Measurements from ENCODE around the gene KIAA1958. TPM values are rescaled to one million over a fixed set of nuclear protein-coding genes. Genes with fewer than 3 reads are reported as not detected.
A peak's percentile ranks its signal among the peaks of the same experiment; 100 is the strongest.

The KIAA1958 gene, protein sequence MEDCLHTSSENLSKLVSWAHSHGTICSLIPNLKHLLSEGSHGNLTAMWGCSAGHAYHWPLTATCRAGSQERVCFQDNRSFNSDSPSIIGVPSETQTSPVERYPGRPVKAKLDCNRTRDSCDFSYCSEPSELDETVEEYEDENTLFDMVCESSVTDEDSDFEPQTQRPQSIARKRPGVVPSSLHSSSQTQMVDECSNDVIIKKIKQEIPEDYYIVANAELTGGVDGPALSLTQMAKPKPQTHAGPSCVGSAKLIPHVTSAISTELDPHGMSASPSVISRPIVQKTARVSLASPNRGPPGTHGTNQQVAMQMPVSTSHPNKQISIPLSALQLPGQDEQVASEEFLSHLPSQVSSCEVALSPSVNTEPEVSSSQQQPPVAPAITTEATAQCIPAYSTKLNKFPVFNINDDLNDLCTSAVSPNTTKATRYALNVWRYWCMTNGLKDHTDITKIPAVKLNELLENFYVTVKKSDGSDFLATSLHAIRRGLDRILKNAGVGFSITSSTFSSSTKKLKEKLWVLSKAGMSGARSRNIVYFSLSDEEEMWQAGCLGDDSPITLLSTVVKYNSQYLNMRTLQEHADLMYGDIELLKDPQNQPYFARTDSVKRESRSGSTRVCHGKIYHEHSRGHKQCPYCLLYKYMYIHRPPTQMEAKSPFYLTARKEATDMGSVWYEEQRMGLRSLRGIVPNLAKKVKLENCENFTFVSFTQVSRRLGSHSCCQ
- 1.7 TPM in 2 replicates for total RNA-seq (2014; rRNA removed; shearing (Covaris generic))

DNA sequence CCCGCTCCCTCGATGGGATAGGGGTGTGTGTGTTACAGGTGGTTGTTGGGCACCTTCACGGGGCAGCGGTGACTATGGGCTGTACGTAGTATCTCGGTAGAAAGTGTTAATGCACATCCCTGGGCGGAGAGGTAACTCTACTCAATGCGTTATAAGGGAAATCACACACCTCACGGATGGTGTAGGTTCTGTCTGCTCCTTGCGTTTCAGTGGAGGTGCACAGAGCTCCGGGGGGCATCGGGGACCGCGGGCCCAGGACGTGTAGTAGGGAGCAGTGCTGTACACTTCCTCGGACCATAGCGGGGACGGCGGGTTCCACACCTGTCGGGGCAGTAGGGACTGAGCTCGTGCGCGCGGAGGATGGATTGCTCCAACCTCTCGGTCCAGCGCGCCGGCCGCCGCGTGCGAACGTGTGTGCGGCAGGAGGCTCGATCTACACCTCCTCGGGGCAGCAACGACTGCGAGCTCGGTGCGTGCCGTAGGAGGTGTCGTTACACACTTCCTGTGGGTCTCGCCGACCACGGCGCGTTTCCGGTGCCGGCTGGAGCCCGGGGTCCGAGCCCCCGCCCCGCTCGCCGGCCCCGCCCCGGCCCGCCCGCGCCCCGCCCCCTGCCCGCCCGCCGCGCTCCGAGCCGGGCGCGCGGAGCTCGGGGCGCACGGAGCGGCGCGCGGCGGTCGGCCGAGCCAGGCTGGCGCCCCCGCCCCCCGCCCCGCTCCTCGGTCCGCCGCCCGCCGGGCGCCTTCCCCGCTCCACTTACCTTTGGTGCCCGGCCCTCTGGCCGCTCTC, at the start of gene KIAA1958:
Gene KIAA1958 (plus strand): TSS at position 607 of the 787 bp plus-strand sequence. CDS start 87,254 bp downstream, outside the sequence.
- peak; percentile 78 for DNase-seq (ENCODE audit: low read depth)

DNA sequence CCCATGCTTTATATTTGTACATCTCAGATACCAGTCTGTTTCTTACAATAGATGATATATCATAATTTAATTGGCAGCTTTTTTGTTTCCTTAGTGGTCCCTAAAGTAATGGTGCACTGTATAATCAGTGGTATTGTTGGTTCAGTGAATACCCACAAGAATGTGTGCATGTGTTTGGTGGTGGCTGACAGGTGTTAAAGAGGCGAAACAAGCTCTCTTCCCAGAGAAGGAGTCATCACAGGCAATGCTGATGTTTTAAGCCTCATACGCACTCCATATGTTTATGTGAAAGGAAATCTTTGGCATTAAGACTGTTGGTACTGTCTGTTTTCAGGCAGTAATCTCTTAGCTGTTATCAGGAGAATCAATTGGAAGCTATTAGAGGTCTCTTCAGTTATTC, 49.2 kb upstream of the KIAA1958 start:
- no peak for DNase-seq (ENCODE audit: low read depth)

DNA sequence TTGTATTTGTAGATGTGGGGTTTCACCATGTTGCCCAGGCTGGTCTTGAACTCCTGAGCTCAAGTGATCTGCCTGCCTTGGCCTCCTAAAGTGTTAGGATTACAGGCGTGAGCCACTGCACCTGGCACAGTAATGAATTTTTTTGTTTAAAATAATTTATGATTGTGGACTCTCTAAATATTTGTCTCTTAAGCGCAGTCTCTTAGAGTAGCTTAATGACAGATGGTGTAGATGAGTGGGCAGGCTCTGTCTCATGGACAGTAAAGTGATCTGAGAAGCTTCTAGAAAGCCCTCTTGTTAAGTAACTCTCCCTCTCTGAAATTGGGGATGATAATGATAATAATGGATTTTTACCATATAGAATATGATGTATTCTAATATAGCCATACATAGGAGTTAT, 47.5 kb upstream of the KIAA1958 start:
- DNase-seq (ENCODE audit: low read depth): no peak

GRCh38 chr9:112439825-112440224, 46.8 kb upstream of the KIAA1958 start:
- DNase-seq (ENCODE audit: low read depth): no peak

- peak; percentile 1 for DNase-seq (ENCODE audit: low read depth)
Measured at GRCh38 chr9:112443200-112443599, 43.4 kb upstream of the KIAA1958 start.

DNA sequence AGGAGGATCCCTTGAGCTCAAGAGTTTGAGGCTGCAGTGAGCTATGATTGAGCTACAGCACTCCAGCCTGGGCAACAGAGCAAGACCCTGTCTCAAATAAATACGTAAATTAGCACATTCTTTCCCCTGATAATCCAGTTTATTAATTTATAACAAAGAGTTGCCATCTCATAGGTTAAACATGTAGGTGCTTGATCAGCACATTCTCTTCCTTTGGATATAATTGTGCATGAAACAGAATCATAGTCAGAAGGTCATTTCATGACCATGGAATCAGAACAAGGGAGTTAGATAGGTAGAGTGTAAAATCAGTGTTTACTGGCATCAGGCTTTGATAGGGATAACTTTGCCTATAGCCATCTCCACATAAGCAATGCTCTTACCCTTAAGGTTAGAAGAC, 43.0 kb upstream of the KIAA1958 start:
- no peak for DNase-seq (ENCODE audit: low read depth)

DNA sequence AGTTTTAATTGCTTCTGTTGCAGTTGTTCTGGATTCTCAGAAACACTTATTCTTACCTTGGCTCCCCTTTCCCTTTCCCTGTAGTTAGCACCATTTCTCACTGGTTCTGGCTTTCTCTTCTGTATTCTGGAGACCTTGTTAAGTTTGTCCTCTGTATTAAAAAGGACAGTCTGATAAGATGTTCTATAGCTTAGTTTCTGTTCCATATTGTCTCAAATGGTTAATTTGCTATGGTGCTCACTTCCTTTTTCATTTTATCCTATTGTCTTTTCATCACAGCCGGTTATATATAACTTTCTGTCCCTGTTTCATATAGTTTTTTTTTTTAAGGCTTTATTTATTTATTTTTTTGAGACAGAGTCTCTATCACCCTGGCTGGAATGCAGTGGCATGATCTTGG, 41.4 kb upstream of the KIAA1958 start:
- DNase-seq (ENCODE audit: low read depth): no peak

DNA sequence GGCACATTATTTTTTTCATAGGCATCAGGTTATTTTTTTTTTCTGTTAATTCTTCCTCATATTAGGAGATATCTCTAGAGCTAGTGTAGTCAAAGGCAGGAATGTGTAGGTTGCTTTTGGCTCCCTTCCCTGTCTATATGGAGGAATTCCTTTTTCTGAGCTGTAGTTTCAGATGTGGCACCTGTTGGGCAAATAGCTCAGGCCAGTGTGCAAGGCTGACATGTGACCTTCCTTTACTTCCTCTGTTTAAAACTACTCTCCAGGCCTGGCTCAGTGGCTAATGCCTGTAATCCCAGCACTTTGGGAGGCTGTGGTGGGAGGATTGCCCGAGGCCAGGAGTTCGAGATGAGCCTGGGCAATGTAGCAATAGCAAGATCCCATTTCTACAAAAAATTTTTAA, 40.5 kb upstream of the KIAA1958 start:
- no peak for DNase-seq (ENCODE audit: low read depth)

DNA sequence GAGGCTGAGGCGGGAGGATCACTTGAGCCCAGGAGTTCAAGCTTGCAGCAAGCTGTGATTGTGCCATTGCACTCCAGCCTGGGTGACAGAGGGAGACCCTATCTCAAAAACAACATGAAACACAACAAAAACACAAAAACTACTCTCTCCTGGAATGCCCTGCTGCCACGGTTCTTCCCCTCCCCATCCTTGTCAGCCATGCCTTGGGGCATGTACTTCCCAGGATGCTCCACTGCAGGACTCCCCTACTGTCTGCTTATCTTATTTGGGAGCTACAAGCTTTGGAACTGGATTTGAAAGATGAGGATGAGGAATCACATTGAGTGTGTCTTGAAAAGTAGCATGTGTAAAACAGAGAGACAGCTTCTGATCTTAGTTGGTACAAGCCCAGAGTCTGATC, 40.1 kb upstream of the KIAA1958 start:
- DNase-seq (ENCODE audit: low read depth): no peak

DNA sequence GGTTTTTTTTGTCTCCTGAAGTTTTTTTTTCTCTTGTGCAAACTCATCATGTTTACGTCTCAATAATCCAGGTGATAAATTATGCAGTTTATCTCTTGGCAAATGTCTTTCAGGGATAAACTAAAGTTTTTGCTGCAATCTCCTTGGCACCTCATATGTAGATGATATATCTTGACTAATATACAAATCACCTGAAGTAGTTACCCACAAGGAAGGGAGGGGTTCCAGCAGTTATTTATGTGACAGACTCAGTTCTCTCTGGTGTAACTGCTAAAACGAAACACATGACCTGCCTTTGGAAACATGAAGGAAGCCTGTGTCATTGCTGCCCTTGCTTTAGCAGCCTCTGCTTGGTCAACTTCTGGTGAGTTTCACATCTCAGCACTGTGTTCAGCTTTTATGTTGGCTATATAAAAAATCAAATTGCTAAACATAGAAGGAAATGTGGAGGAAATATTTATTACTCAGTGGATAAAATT, 39.3 kb upstream of the KIAA1958 start:
- DNase-seq (ENCODE audit: low read depth): no peak

- DNase-seq (ENCODE audit: low read depth): no peak
Measured at GRCh38 chr9:112462855-112463254, 23.8 kb upstream of the KIAA1958 start.

DNA sequence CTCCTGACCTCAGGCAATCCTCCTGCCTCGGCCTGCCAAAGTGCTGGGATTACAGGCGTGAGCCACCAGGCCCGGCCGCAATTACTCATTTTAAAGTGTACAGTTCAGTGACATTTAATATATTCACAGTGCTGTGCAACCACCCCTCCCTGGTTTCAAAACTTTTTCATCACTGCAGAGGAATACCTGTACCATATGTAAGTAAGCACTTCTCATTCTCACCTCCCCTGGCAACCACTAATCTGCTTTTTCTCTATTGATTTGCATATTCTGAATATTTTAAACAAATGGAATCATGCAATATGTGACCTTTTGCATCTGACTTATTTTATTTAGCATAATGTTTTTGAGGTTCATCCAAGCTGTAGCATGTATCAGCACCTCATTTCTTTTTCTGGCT, 21.3 kb upstream of the KIAA1958 start:
- DNase-seq (ENCODE audit: low read depth): no peak

GRCh38 chr9:112472996-112473395, 13.6 kb upstream of the KIAA1958 start:
- DNase-seq (ENCODE audit: low read depth): no peak

DNA sequence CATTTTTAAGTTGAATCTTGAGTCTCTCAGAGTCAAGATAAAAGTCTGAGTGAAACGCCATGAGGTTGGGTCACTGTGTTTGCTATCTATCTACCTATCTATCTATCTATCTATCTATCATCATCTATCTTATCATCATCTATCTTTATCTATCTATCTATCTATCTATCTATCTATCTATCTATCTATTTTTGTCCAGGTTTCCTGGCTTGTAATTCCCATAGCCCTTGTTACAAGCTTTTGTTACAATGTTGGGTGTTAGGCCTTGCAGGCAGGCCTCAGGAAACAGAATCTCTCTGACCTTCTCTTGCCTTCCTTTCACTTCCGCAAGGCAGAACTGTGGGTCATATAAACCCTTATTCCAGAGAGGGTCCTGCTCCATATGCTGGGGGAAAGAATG, 12.6 kb upstream of the KIAA1958 start:
- DNase-seq (ENCODE audit: low read depth): no peak

DNA sequence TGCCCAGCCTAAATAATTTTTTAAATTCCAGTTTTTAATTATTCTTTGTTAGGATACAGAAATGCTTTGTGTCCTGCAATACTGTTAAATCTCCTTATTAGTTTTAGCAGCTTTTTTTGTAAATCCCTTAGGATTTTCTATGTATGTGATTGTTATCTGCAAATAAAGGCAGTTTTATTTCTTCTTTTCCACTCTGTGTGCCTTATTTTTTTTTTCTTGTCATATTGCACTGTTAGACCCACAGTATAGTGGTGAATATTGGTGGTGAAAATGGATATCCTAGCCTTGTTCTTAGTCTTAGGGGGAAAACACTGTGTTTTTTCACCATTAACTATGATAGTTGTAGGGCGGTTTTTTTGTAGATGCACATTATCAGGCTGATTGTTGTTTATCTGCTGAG, 11.3 kb upstream of the KIAA1958 start:
- no peak for DNase-seq (ENCODE audit: low read depth)

- DNase-seq (ENCODE audit: low read depth): no peak
Measured at GRCh38 chr9:112477330-112477729, 9.3 kb upstream of the KIAA1958 start.

DNA sequence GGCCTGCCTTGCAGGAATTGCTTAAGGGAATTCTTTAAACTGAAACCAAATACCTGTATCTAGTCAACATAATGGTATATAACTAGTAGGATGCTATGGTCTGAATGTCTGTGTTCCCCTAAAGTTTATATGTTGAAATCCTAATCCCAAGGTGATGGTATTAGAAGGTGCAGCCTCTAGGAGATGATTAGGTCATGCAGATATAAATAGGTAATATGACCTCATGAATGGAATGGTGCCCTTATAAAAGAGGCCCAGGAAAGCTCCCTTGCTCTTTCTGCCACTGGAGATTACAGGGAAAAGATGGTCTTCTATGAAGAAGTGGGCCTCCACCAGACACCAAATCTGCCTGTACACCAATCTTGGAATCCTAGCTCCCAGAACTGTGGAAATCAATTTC, 7.4 kb upstream of the KIAA1958 start:
- DNase-seq (ENCODE audit: low read depth): no peak

DNA sequence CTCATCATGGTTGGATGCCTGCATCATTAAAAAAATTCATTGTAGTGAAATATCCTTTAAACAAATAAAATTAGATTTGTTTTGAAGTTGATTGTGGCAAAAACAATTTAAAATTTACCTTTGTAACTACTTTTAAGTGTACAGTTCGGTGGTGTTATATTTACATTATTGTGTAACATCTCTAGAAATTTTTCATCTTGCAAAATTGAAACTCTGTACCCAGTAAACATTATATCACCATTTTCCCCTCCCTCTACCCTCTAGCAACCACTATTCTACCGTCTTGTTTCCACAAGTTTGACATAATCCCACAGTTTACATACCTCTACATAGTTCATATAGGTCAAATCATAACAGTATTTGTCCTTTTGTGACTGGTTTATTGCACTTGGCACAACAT, 2.0 kb upstream of the KIAA1958 start:
- no peak for DNase-seq (ENCODE audit: low read depth)

- no peak for DNase-seq (ENCODE audit: low read depth)
Measured at GRCh38 chr9:112485574-112485973, 1.1 kb upstream of the KIAA1958 start.

- DNase-seq (ENCODE audit: low read depth): peak; percentile 42
Measured at GRCh38 chr9:112487008-112487798, 576 bp downstream of the KIAA1958 start.

- peak; percentile 4 for DNase-seq (ENCODE audit: low read depth)
Measured at GRCh38 chr9:112487799-112488340, 1.2 kb downstream of the KIAA1958 start.
